H1 (cell line): ENCODE results near the gene SRF. TPM values are rescaled to one million over a fixed set of nuclear protein-coding genes. Genes with fewer than 3 reads are reported as not detected.

Source experiments
- CTCF ChIA-PET: fragments of 300-600 bp; sonication (Branson Sonifier 250); formaldehyde crosslinking; loops from one replicate; lab custom pipeline; 2021; ENCODE audit not compliant: partially characterized antibody; lab: Charles Lee
- POLR2A ChIA-PET: fragments of 300-600 bp; sonication (Branson Sonifier 250); formaldehyde crosslinking; loops from one replicate; lab custom pipeline; 2021; ENCODE audit warnings: inconsistent platforms; ENCODE audit not compliant: partially characterized antibody; lab: Charles Lee
- DNase-seq, 2 experiments: peaks; one replicate each; pipeline versions ENCODE4 v3.0.0 to v3.0.0-alpha.2; 2010 to 2022; ENCODE audit warnings: low spot score in 2 of 2, low read depth in 1 of 2, mixed read lengths in 1 of 2
- FAIRE-seq: peaks from 2 replicates; lab custom pipeline; 2011; peaks lifted over from hg19 to GRCh38; lab: Jason Lieb, UNC
- H2AFZ ChIP-seq: 2 replicates; pipeline ENCODE4 v1.8.1; 2012; ENCODE audit warnings: low read length, inconsistent platforms
- H2AK5ac ChIP-seq: 2 replicates; pipeline ENCODE4 v1.6.1; 2013; ENCODE audit warnings: low read depth, low read length
- H2BK120ac ChIP-seq: replicated peaks from 2 replicates; pipeline ENCODE3; 2013; ENCODE audit warnings: low read depth, low read length, inconsistent platforms
- H2BK12ac ChIP-seq: 2 replicates; pipeline ENCODE4 v1.6.1; 2013; ENCODE audit warnings: low read depth, low read length
- H2BK15ac ChIP-seq: 2 replicates; pipeline ENCODE4 v1.6.1; 2013; ENCODE audit warnings: low read length
- H2BK20ac ChIP-seq: 2 replicates; pipeline ENCODE4 v1.6.1; 2013; ENCODE audit warnings: low read length
- H2BK5ac ChIP-seq: 2 replicates; pipeline ENCODE4 v1.6.1; 2013; ENCODE audit warnings: low read depth, low read length
- H3K14ac ChIP-seq: 2 replicates; pipeline ENCODE4 v1.6.1; 2013; ENCODE audit warnings: inconsistent platforms; ENCODE audit not compliant: insufficient read length
- H3K18ac ChIP-seq: 2 replicates; pipeline ENCODE4 v1.6.1; 2013; ENCODE audit warnings: low read length; ENCODE audit errors: extremely low read depth
- H3K23ac ChIP-seq: 2 replicates; pipeline ENCODE4 v1.6.1; 2013; ENCODE audit warnings: inconsistent platforms; ENCODE audit not compliant: insufficient read length
- H3K23me2 ChIP-seq: 2 replicates; pipeline ENCODE4 v1.6.1; 2013; ENCODE audit warnings: low read depth, low read length
- H3K27ac ChIP-seq: 2 replicates; pipeline ENCODE4 v1.6.1; 2011; ENCODE audit warnings: low read depth, low read length, inconsistent platforms
- H3K27me3 ChIP-seq, 4 experiments: replicated peaks in 1 of 4; 1 replicate in 1 of 4; 2 replicates in 3 of 4; pipeline versions ENCODE4 v1.6.1 to v1.8.1; 2011 to 2013; ENCODE audit warnings: low read length in 3 of 4, mild to moderate bottlenecking in 3 of 4, inconsistent platforms in 2 of 4, mixed read lengths in 2 of 4, moderate library complexity in 1 of 4; ENCODE audit not compliant: control insufficient read depth in 3 of 4, insufficient read depth in 3 of 4; ENCODE audit errors: extremely low read depth in 1 of 4
- H3K36me3 ChIP-seq, 4 experiments: 2 replicates each; pipeline versions ENCODE4 v1.6.1 to v1.8.1; 2011 to 2013; ENCODE audit warnings: mild to moderate bottlenecking in 4 of 4, low read length in 3 of 4, moderate library complexity in 2 of 4, control low read depth in 1 of 4, inconsistent platforms in 1 of 4; ENCODE audit not compliant: insufficient read depth in 4 of 4, control insufficient read depth in 2 of 4
- H3K4ac ChIP-seq: replicated peaks from 2 replicates; pipeline ENCODE3; 2013; ENCODE audit warnings: low read length, low read depth, mixed read lengths, inconsistent platforms; ENCODE audit not compliant: insufficient read length
- H3K4me1 ChIP-seq, 4 experiments: replicated peaks in 1 of 4; 1 replicate in 1 of 4; 2 replicates in 3 of 4; pipeline versions ENCODE4 v1.6.1 to v1.8.1; 2011 to 2013; ENCODE audit warnings: low read length in 3 of 4, inconsistent platforms in 2 of 4, mixed read lengths in 1 of 4; ENCODE audit not compliant: insufficient read depth in 4 of 4, control insufficient read depth in 3 of 4
- H3K4me2 ChIP-seq, 2 experiments: 2 replicates each; pipeline versions ENCODE4 v1.6.1 to v1.8.1; 2011 to 2013; ENCODE audit warnings: low read depth in 2 of 2, low read length in 2 of 2, control low read depth in 1 of 2, inconsistent platforms in 1 of 2, mild to moderate bottlenecking in 1 of 2; ENCODE audit not compliant: insufficient read depth in 1 of 2
- H3K4me3 ChIP-seq, 4 experiments: fragments of 200-600, 300-600 bp in 1 of 4; sonication (generic), shearing (Covaris generic), sonication (Bioruptor Twin) in 1 of 4; 2 replicates each; pipeline versions ENCODE4 v1.5.1 to v1.8.1; 2011 to 2016; ENCODE audit warnings: low read length in 4 of 4, low read depth in 3 of 4, control low read depth in 2 of 4, inconsistent platforms in 2 of 4, mild to moderate bottlenecking in 2 of 4, mixed read lengths in 1 of 4, moderate library complexity in 1 of 4; ENCODE audit not compliant: insufficient read depth in 2 of 4; ENCODE audit errors: extremely low read depth in 1 of 4
- H3K56ac ChIP-seq: replicated peaks from 2 replicates; pipeline ENCODE3; 2013; ENCODE audit warnings: low read depth, mild to moderate bottlenecking, mixed read lengths, low read length, inconsistent platforms; ENCODE audit not compliant: insufficient read length
- H3K79me1 ChIP-seq: 2 replicates; pipeline ENCODE4 v1.6.1; 2013; ENCODE audit warnings: low read depth, low read length, control low read depth
- H3K79me2 ChIP-seq, 2 experiments: 2 replicates each; pipeline versions ENCODE4 v1.6.1 to v1.8.1; 2012 to 2013; ENCODE audit warnings: low read length in 2 of 2, mild to moderate bottlenecking in 2 of 2, inconsistent platforms in 1 of 2; ENCODE audit not compliant: insufficient read depth in 2 of 2, control insufficient read depth in 1 of 2
- H3K9ac ChIP-seq, 4 experiments: replicated peaks in 1 of 4; 1 replicate in 1 of 4; 2 replicates in 3 of 4; pipeline versions ENCODE4 v1.6.1 to v1.8.1; 2011 to 2013; ENCODE audit warnings: low read depth in 3 of 4, low read length in 3 of 4, control low read depth in 2 of 4, mild to moderate bottlenecking in 2 of 4, moderate library complexity in 2 of 4, inconsistent platforms in 1 of 4; ENCODE audit errors: extremely low read depth in 1 of 4
- H3K9me3 ChIP-seq, 2 experiments: 2 replicates each; pipeline versions ENCODE4 v1.6.1 to v1.8.1; 2012 to 2013; ENCODE audit warnings: mild to moderate bottlenecking in 2 of 2, moderate library complexity in 2 of 2, control low read depth in 1 of 2, inconsistent platforms in 1 of 2, low read depth in 1 of 2, low read length in 1 of 2, mixed read lengths in 1 of 2; ENCODE audit not compliant: insufficient read depth in 2 of 2
- H4K20me1 ChIP-seq, 2 experiments: replicated peaks in 1 of 2; 2 replicates each; pipeline versions ENCODE3 to v1.8.1; 2011 to 2013; ENCODE audit warnings: inconsistent platforms in 2 of 2, low read length in 2 of 2, mild to moderate bottlenecking in 1 of 2; ENCODE audit not compliant: insufficient read depth in 2 of 2, control insufficient read depth in 1 of 2
- H4K5ac ChIP-seq: 2 replicates; pipeline ENCODE4 v1.6.1; 2013; ENCODE audit warnings: low read length, low read depth, mixed read lengths, inconsistent platforms; ENCODE audit not compliant: insufficient read length
- H4K8ac ChIP-seq: 2 replicates; pipeline ENCODE4 v1.8.0; 2013; ENCODE audit warnings: mild to moderate bottlenecking, moderate library complexity, low read length, inconsistent platforms; ENCODE audit not compliant: insufficient read depth; ENCODE audit errors: extremely low read depth
- H4K91ac ChIP-seq: replicated peaks from 2 replicates; pipeline ENCODE3; 2013; ENCODE audit warnings: low read length, mixed read lengths, inconsistent platforms; ENCODE audit not compliant: insufficient read length
- ATF3 ChIP-seq: IDR thresholded peaks from 2 replicates; pipeline ENCODE4 v1.6.1; 2011; ENCODE audit warnings: low read depth, mild to moderate bottlenecking, low read length; ENCODE audit not compliant: insufficient read depth
- BACH1 ChIP-seq: IDR thresholded peaks from 2 replicates; pipeline ENCODE4 v1.6.1; 2012; ENCODE audit warnings: low read length, improper control_type of control experiment
- EZH2 ChIP-seq: fragments of 200-600 bp; sonication (generic); IDR thresholded peaks from 2 replicates; pipeline ENCODE4 v1.7.1; 2012; ENCODE audit warnings: low read depth, mild to moderate bottlenecking, moderate library complexity, low read length, inconsistent platforms; ENCODE audit not compliant: severe bottlenecking
- GTF2F1 ChIP-seq: IDR thresholded peaks from 2 replicates; pipeline ENCODE4 v1.6.1; 2012; ENCODE audit warnings: low read depth, low read length, improper control_type of control experiment, borderline replicate concordance
- SP1 ChIP-seq: IDR thresholded peaks from 2 replicates; pipeline ENCODE4 v1.6.1; 2011; ENCODE audit warnings: low read depth, low read length
- WGBS, 2 experiments: shearing (Covaris generic) in 1 of 2; methylation state at CpG; one replicate each; pipeline versions ENCODE4 v1.1.6 to v1.1.7; 2013 to 2015; ENCODE audit warnings: low lambda C conversion rate in 2 of 2, mixed read lengths in 2 of 2, inconsistent platforms in 1 of 2, low coverage in 1 of 2, missing lambda C conversion rate in 1 of 2; ENCODE audit not compliant: insufficient replicate concordance in 2 of 2, insufficient coverage in 1 of 2, insufficient read length in 1 of 2; ENCODE audit errors: extremely low coverage in 1 of 2, missing lambda C conversion rate in 1 of 2; 5-methylcytosine and 5-hydroxymethylcytosine counted together
- polyA plus RNA-seq, 7 experiments: library from polyadenylated mRNA; depleted of rRNA in 3 of 7; stranded (reverse) in 5 of 7; unstranded in 2 of 7; fragments of >200 nt in 5 of 7; fragments of 200-250 nt in 2 of 7; gene quantifications; 1 replicate in 5 of 7; 2 replicates in 1 of 7; 4 replicates in 1 of 7; pipeline versions ENCODE4 v1.2.1 to v1.2.3, GENCODE V29; 2011 to 2013; ENCODE audit warnings: missing spikeins in 2 of 7, mixed read lengths in 2 of 7
- total RNA-seq: library from RNA; stranded (reverse); fragmentation: NEBNext Ultra II Directional; extraction: Animal tissue kit (Norgen Biotek cat#: 25700); gene quantifications from 2 replicates; pipeline ENCODE4 v1.2.1, GENCODE V29; 2021

SRF gene
- total and polyA plus RNA-seq, 2 of the 8 experiments (the other 6 are each of a cell fraction or from before 2014, with no cell fraction given) = 49.0 to 69.5 TPM

GRCh38 chr6:43205849-43206248, 34.8 kb downstream of the SRF start:
- H3K4me1 ChIP-seq = no peaks in the 10 kb centered on the region
- no peak overlapping the region for H3K4me3 ChIP-seq
- H3K79me1 ChIP-seq = no peaks in the 10 kb centered on the region
- no peak overlapping the region for H4K91ac ChIP-seq
- peak overlapping the region; percentile 65; the same call in 1 of the 2 replicates for H4K8ac ChIP-seq
- H3K4me2 ChIP-seq = no peak overlapping the region
- no peak overlapping the region for H3K18ac ChIP-seq
- no peaks in the 10 kb centered on the region for H3K79me2 ChIP-seq
- DNase-seq = no peak
- WGBS, 2 experiments = 92% methylated on average over 10 of the region's 10 CpGs; no CpG with 5 or more reads in 1 of the 2 experiments
- no peaks in the 10 kb centered on the region for H3K36me3 ChIP-seq
- no peak overlapping the region for H2BK5ac ChIP-seq
- H4K5ac ChIP-seq = no peak overlapping the region
- H3K27me3 ChIP-seq = no peaks in the 10 kb centered on the region
- H2BK120ac ChIP-seq = no peak overlapping the region
- FAIRE-seq = no peak
- no peak overlapping the region for H2AK5ac ChIP-seq
- no peak overlapping the region for H3K23ac ChIP-seq
- H2BK20ac ChIP-seq = no peak overlapping the region
- no peaks in the 10 kb centered on the region for H4K20me1 ChIP-seq
- no peak overlapping the region for H2BK15ac ChIP-seq
- H3K14ac ChIP-seq = no peak overlapping the region
- H3K23me2 ChIP-seq = no peaks in the 10 kb centered on the region; the same call in 1 of the 2 replicates
- CTCF ChIA-PET = no interaction called here
- no peak overlapping the region for H2BK12ac ChIP-seq
- TF ChIP-seq ATF3 (no peak), EZH2 (no peak), GTF2F1 (no peak), SP1 (no peak), BACH1 (no peak)
- no peaks in the 10 kb centered on the region for H3K9me3 ChIP-seq
- H3K9ac ChIP-seq = no peak overlapping the region
- POLR2A ChIA-PET = interaction anchor here (1.0 to 1.3 kb wide), 2 partner anchors 23 to 34 kb away, joined by 3 to 5 read pairs; partner anchors contain the start of gene DNPH1
- no peak overlapping the region for H3K56ac ChIP-seq
- no peak overlapping the region for H2AFZ ChIP-seq
- no peak overlapping the region for H3K4ac ChIP-seq
- no peak overlapping the region for H3K27ac ChIP-seq
